ENCODE results near the gene MUC5B. TPM values are rescaled to one million over a fixed set of nuclear protein-coding genes. Genes with fewer than 3 reads are reported as not detected.
"Not testable (repeated sequence)": the region's sequence is repeated elsewhere in the genome, so short reads cannot be mapped to it uniquely, and the experiment has no call there.

The MUC5B gene
- total RNA-seq, 1 donor from 2014 or later, result 1.2 TPM

DNA sequence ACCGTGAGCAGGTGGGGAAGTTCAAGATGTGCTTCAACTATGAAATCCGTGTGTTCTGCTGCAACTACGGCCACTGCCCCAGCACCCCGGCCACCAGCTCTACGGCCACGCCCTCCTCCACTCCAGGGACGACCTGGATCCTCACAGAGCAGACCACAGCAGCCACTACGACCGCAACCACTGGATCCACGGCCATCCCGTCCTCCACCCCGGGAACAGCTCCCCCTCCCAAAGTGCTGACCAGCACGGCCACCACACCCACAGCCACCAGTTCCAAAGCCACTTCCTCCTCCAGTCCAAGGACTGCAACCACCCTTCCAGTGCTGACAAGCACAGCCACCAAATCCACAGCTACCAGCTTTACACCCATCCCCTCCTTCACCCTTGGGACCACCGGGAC, 22.9 kb downstream of the MUC5B start:
- DNase-seq (ENCODE audit: low spot score), result not testable (repeated sequence)

DNA sequence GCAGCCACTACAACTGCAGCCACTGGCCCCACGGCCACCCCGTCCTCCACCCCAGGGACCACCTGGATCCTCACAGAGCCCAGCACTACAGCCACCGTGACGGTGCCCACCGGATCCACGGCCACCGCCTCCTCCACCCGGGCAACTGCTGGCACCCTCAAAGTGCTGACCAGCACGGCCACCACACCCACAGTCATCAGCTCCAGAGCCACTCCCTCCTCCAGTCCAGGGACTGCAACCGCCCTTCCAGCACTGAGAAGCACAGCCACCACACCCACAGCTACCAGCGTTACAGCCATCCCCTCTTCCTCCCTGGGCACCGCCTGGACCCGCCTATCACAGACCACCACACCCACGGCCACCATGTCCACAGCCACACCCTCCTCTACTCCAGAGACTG, 23.4 kb downstream of the MUC5B start:
- DNase-seq (ENCODE audit: low spot score), result not testable (repeated sequence)

GRCh38 chr11:1247026-1247425, 24.2 kb downstream of the MUC5B start:
- not testable (repeated sequence) for DNase-seq (ENCODE audit: low spot score)

DNA sequence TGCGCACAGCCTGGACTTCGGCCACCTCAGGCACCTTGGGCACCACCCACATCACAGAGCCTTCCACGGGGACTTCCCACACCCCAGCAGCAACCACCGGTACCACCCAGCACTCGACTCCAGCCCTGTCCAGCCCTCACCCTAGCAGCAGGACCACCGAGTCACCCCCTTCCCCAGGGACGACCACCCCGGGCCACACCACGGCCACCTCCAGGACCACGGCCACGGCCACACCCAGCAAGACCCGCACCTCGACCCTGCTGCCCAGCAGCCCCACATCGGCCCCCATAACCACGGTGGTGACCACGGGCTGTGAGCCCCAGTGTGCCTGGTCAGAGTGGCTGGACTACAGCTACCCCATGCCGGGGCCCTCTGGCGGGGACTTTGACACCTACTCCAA, 26.1 kb downstream of the MUC5B start:
- DNase-seq (ENCODE audit: low spot score), result not testable (repeated sequence)

- DNase-seq (ENCODE audit: low spot score), result not testable (repeated sequence)
Measured at GRCh38 chr11:1250411-1250810, 27.5 kb downstream of the MUC5B start.

DNA sequence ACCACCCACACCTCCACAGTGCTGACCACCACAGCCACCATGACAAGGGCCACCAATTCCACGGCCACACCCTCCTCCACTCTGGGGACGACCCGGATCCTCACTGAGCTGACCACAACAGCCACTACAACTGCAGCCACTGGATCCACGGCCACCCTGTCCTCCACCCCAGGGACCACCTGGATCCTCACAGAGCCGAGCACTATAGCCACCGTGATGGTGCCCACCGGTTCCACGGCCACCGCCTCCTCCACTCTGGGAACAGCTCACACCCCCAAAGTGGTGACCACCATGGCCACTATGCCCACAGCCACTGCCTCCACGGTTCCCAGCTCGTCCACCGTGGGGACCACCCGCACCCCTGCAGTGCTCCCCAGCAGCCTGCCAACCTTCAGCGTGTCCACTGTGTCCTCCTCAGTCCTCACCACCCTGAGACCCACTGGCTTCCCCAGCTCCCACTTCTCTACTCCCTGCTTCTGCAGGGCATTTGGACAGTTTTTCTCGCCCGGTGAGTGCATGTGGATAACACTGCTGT, 28.4 kb downstream of the MUC5B start:
- no peak for DNase-seq (ENCODE audit: low spot score)

GRCh38 chr11:1252371-1253102, 29.7 kb downstream of the MUC5B start:
- no peak for DNase-seq (ENCODE audit: low spot score)

DNA sequence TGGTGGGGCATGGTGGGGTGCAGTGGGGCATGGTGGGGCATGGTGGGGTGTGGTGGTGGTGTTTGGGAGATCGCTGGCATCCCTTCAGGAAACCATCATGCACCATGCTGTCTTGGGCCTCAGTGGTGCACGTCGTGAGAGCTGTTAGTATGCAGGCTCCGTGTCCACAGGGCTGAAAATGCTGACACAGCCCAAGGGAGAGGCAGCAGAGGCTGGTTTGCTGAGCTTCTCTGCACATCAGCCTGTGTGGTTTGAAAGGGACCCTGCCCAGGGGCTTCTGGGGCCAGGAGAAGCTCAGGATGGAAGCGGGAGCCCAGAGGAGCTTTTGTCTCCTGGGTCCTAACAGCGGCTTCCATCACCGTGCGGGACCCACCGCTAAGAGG, 30.2 kb downstream of the MUC5B start:
- DNase-seq (ENCODE audit: low spot score), result no peak

DNA sequence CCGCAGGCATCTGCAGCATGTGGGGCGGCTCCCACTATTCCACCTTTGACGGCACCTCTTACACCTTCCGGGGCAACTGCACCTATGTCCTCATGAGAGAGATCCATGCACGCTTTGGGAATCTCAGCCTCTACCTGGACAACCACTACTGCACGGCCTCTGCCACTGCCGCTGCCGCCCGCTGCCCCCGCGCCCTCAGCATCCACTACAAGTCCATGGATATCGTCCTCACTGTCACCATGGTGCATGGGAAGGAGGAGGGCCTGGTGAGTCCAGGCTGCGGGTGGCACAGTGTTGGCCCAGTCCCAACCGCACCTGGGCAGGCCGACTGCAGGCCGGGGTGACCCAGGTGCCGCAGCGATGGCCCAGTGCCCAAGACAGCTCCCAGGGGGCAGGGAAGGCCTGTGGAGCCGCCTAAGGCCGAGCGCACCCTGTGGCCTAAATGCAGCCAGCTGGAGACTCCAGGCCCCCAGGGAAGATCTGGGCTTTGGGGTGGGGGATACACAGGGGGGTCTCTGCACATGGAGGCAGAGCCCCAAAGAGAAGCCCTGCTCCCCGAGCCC, 31.3 kb downstream of the MUC5B start:
- no peak for DNase-seq (ENCODE audit: low spot score)

DNA sequence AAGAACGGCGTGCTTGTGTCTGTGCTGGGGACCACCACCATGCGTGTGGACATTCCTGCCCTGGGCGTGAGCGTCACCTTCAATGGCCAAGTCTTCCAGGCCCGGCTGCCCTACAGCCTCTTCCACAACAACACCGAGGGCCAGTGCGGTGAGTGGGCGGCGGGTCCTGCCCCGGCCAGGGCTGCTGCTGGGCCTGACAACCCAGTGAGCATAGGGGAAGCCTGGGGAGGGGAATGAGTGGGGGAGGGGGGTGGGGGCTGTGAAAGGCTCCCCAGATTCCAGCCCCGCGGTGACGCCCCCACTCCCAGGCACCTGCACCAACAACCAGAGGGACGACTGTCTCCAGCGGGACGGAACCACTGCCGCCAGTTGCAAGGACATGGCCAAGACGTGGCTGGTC, 31.9 kb downstream of the MUC5B start:
- no peak for DNase-seq (ENCODE audit: low spot score)

DNA sequence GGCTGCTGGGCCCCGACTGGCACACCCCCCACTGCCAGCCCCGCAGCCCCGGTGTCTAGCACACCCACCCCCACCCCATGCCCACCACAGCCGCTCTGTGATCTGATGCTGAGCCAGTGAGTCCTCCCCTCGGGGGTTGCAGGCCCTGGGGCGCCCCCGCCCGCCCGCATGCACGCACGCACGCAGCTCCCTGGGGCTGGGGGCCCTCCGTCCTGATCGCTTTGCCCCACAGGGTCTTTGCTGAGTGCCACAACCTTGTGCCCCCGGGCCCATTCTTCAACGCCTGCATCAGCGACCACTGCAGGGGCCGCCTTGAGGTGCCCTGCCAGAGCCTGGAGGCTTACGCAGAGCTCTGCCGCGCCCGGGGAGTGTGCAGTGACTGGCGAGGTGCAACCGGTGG, 32.3 kb downstream of the MUC5B start:
- DNase-seq (ENCODE audit: low spot score), result no peak

GRCh38 chr11:1256257-1257045, 33.6 kb downstream of the MUC5B start:
- DNase-seq (ENCODE audit: low spot score), result no peak

- DNase-seq (ENCODE audit: low spot score), result no peak
Measured at GRCh38 chr11:1257366-1257765, 34.5 kb downstream of the MUC5B start.

GRCh38 chr11:1257916-1258315, 35.0 kb downstream of the MUC5B start:
- DNase-seq (ENCODE audit: low spot score), result no peak

DNA sequence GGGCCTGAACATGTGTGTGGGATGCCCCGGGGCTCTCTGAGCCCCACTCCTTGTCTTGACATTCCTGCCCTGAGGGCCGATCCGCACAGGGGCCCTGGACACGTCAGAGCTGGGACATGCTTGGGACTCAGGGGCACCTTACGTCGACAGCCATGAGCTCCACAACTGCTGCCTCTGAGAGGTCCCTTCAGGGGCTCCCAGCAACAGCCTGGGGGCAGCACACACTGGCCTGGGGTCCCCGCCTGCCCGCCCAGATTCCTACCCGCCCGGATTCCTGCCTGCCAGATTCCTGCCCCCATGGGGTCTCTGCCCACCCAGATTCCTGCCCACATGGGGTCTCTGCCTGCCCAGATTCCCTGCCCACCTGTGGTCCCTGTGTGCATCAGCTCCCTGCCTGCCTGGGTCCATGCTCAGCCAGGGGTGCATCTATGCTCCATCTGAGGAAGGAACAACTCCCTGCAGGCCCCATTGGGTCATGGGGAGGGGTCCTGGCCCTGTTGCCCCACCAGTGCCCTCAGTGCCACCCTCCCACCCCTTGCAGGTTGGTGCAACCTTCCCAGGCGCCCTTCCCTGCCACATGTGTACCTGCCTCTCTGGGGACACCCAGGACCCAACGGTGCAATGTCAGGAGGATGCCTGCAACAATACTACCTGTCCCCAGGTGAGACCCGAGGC, 35.7 kb downstream of the MUC5B start:
- DNase-seq (ENCODE audit: low spot score), result no peak

DNA sequence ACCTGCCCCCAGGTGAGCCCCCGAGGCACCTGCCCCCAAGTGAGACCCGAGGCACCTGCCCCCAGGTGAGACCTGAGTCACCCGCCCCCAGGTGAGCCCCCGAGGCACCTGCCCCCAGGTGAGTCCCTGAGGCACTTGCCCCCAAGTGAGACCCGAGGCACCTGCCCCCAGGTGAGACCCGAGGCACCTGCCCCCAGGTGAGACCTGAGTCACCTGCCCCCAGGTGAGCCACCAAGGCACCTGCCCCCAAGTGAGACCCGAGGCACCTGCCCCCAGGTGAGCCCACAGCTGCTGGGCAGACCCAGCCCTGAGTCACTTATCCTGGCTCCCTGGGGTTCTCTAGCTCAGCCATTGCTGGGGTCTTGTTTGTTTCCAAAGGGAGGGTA, 36.2 kb downstream of the MUC5B start:
- no peak for DNase-seq (ENCODE audit: low spot score)

DNA sequence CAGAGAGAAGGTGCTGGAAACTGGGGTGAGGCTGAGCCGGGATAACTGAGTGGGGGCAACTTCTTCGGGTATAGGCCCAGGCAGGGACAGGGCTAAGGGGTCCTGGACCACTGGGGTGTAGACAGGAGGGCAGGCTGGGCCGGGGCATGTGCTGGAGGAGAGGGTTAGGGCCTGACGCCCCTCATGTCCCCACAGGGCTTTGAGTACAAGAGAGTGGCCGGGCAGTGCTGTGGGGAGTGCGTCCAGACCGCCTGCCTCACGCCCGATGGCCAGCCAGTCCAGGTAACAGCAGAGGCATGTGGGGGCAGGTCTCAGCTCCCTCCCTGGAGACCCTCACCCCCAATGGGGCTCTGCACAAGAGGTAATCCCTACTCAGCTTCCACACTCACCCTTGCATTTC, 36.7 kb downstream of the MUC5B start:
- no peak for DNase-seq (ENCODE audit: low spot score)

GRCh38 chr11:1260023-1260501, 37.2 kb downstream of the MUC5B start:
- DNase-seq (ENCODE audit: low spot score), result no peak

DNA sequence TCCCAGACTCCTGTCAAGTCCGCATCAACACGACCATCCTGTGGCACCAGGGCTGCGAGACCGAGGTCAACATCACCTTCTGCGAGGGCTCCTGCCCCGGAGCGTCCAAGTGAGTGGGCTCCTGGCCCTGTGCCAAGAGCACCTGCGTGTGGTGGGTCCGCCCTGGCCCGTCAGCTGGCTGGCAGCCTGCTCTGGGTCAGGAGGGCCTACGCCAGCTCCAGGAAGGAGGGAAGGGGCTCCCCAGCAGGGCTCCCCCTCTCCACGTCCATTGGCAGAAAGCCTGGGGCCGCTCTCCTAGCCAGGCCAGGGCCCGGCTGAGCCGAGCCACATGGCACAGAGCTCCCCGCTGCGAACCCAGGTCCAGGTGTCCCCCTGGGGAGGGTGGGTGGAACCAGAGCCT, 37.8 kb downstream of the MUC5B start:
- no peak for DNase-seq (ENCODE audit: low spot score)

GRCh38 chr11:1261241-1262071, 38.6 kb downstream of the MUC5B start:
- no peak for DNase-seq (ENCODE audit: low spot score)

All from umbilical cord (tissue), 2 donors.